D341Med (cell line): ENCODE results near the gene PRKCSH.
A peak's percentile ranks its signal among the peaks of the same experiment; 100 is the strongest.
"Not testable (repeated sequence)": the region's sequence is repeated elsewhere in the genome, so short reads cannot be mapped to it uniquely, and the experiment has no call there.

ENCODE experiments used
- DNase-seq: peaks from one replicate; pipeline ENCODE4 v3.0.0; 2012; ENCODE audit warnings: low spot score

The PRKCSH gene, protein sequence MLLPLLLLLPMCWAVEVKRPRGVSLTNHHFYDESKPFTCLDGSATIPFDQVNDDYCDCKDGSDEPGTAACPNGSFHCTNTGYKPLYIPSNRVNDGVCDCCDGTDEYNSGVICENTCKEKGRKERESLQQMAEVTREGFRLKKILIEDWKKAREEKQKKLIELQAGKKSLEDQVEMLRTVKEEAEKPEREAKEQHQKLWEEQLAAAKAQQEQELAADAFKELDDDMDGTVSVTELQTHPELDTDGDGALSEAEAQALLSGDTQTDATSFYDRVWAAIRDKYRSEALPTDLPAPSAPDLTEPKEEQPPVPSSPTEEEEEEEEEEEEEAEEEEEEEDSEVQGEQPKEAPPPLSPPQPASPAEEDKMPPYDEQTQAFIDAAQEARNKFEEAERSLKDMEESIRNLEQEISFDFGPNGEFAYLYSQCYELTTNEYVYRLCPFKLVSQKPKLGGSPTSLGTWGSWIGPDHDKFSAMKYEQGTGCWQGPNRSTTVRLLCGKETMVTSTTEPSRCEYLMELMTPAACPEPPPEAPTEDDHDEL

DNA sequence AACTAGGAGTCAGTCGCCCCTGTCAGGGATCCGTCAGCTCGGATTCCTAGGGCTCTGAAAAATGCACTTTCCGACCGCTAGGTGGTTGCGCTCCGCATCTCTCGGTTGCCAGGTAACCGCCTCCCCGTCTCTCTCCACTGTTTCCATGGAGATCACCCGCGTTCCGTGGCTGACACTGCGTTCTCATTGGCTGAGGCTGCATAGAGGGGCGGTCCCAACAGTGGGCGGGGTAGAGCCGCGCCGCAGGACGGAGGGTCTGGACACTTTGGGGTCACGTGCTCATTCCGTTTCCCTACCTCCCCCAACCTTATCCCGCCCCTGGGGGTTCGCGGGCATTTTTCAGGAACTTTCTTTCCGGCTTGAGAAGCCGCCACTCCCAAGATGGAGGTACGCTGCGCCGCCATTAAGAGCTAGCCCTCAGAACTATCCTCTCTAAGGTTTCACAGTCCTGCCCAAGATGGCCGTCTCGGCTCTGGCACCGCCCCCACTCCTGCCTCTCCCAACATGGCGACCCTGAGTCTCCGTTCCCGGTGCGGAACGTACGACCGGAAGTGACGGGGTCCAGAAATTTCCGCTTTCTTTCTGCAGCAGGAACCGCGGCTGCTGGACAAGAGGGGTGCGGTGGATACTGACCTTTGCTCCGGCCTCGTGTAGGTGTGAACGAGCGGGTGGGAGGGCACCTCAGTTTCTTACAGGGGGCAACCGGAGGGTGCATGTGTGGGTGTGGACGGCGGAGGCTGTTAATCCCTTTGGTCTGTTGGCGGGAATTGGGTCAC is at the start of gene PRKCSH, which contains the start of gene ODAD3:
TSS of gene PRKCSH (plus strand) at position 579 of the 776 bp plus-strand sequence. CDS start 483 bp downstream, outside the sequence.
TSS of gene ODAD3 (minus strand) at position 65 of the 776 bp plus-strand sequence. CDS start 105 bp downstream, outside the sequence.
- peak; percentile 99 for DNase-seq

DNA sequence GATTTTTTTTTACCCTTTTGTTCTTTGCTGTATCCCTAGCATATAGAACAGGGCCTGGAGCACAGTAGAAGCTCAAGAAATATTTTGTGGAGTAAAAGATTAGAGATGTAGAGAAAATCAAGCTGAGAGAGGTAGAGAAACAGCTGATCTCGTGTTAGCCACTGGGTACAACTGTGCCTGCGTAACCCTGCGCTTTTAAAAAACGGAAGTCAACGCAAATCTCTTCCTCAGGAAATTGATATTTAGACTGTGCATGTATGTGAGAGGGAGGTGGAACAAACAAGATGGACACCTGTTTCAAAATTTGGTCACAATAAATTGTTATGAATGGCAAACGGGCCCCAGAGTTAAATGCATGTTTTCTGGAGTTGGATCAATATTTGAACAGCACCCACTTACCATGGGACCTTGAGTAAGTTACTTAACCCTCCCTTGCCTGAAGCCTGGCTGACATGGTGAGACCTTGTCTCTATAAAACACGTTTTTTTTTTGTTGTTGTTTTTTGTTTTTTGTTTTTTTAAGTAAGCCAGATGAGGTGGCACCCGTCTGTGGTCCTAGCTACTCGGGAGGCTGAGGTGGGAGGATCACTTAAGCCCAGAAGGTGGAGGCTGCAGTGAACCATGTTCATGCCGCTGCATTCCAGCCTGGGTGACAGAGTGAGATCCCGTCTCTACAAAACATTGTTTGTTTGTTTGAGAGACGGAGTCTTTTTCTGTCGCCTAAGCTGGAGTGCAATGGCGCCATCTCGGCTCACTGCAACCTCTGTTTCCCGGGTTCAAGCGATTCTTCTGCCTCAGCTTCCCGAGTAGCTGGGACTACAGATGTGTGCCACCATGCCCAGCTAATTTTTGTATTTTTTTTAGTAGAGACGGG is 48.0 kb upstream of the PRKCSH start:
- no peak for DNase-seq

DNA sequence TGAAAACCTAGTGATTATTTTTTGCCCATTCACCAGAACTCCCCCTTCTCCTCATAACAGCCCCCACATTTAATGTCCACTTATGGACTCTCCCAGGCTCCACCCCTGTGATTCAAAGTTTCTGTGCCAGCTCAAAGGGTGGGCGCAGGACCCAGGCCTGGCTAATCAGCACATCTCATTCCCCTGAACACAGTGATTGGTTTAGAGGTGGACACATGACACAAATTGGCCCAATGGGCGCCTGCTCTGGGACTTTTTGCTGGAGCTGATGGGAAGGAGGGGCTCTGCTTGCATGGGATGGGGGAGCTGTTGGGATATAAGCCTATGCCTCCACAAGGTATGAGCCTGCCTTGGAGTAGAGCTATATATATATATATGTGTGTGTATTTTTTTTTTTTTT is 45.1 kb upstream of the PRKCSH start:
- no peak for DNase-seq

DNA sequence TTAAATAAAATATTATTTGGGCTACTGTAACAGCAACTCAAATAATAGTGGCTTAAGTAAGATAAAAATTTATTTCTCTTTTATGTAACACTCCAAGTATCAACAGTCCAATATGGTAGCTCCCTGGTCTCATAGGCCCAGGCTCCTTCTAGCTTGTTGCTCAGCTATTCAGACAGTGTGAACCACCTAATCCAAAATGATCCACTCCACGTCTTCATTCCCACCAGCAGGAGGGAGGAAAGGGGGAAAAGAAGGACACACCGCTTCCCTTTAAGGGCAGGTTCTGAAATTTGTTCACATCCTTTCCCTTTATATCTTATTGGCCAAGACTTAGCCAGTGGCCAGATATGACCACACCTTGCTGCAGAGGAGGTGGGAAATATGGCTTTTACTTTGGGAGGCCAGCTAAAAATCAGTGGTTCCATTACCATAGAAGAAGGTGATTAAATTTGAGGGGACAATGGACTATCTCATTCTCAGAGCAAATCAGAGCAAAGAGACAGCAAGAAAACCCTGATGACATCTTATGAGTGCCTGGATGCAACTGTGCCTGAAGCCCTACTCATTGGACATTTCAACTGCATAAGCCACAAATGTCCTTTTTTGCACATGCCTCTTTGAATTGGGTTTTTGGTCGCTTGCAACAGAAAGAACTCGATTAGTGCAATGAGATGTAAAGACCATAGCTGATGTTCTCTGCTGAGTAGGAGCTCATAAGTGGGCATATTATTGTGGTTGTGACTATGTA is 44.3 kb upstream of the PRKCSH start:
- no peak for DNase-seq

DNA sequence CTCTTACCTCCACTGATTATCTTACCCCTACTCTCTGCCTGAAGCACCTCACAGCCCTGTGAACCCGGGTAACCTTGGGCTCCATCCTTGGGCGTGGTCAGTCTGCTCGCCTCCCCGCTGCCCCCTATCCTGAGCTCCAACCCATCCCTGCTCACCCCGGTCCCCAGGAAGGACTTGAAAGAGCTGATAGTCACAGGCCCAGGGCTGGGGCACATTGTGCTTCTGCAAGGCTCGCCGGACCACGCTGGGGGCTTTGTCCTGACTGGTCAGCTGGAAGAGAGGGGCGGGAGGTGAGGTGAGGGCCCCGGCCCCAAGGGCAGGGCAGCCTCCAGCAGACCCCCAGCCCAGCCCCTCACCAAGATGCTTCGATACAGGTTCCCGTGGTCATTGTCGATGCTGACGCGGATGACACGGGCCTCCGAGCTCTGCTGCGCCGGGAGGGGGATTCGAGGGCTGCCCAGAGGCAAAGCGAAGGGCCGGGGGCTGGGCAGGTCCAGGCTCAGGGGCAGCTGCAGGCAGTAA is 38.3 kb upstream of the PRKCSH start:
- no peak for DNase-seq

DNA sequence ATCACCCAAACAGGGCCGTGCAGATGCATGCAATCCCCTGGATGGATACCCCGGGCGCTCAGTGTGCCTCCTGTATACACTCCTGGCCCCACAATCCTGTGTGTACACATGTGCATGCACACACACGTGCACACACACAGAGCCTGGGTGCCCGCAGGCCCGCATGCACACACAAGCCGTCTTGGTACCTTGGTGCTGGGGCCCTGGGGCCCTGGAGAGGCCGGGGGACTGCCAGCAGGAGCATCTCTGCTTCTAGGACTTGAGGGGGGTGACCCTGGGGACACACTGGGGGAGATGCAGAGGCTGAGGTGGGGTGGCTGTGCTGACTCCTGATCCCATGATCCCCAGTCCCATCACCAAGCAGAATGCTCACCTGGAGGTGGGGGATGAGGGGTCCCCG is 35.8 kb upstream of the PRKCSH start:
- no peak for DNase-seq

DNA sequence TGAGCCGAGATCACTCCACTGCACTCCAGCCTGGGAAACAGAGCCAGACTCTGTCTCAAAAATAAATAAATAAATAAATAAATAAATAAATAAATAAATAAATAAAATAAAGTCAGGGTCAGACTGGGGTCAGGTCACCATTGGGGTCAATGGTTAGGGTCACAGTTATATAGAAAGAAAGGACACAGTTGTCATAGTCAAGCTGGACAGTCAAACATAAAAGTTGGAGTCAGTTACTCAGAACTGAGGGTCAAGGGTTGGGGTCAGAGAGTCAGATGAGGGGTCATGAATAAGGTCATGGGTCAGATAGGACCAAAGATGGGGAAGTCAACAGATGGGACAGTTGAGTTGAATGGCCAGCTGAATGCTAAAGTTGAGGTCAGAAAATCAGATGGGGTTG is 34.6 kb upstream of the PRKCSH start:
- no peak for DNase-seq

DNA sequence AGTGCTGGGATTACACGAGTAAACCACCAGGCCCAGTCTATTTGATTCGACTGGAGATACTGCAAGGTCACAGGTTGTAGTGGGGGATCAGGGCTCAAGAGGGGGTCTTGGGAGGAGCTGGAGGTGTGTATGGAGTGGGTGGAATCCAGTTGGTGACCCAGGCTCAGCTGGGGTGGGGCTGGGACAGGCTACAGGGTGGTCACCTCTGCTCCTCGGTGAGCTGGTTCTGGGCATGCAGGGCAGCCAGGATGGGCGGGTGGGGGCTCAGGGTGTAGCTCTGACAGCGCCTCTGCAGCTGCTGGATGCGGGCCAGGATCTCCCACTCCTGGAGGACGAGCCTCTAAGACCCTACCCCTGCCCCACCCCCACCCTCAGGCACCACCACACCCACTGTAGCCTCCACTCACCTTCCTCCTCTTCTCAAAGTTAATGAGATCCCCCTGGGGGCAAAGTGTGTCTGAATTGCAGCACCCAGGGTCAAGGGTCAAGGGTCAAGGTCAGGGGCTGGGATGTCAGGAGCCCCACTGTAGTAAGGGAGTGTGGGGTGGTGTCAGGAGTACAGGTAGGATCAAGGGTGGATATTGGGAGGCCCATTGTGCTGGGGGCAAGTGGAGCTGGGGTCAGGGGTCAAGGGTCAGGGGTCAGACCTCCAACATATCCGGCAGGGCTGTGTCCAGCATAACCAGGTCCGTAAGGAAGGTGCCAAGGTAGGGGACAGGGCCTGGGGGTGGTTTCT is 33.5 kb upstream of the PRKCSH start:
- peak; percentile 33 for DNase-seq

DNA sequence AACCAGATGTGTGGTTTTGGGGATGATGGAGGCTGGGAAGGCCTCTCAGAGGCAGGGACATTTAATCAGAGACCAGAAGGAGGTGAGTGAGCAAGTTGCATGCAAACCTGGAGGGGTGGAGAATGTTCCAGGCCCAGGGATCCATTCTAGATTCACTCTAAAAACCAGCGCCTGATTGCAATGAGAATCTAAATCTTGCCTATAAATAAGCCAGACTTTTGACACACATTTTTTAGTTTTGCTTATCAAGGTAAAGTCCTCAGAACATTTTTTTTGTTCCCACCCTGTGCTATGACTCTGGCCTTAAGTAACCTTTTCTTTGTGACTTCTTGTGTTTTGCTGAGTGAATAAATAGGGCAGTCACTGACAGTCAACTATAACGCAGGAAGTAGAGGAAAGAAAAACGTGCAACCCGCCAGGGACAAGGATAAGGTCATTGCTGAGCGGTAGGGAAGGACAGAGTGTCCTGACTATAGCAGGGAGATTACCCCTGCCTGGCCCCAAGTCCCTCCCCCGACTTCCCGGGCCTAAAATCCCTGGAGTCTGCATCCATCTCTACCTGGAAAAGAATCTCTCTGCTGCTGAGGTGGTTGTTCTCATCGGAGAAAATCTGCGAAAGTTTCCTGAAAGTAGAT is 30.7 kb upstream of the PRKCSH start:
- DNase-seq = no peak

DNA sequence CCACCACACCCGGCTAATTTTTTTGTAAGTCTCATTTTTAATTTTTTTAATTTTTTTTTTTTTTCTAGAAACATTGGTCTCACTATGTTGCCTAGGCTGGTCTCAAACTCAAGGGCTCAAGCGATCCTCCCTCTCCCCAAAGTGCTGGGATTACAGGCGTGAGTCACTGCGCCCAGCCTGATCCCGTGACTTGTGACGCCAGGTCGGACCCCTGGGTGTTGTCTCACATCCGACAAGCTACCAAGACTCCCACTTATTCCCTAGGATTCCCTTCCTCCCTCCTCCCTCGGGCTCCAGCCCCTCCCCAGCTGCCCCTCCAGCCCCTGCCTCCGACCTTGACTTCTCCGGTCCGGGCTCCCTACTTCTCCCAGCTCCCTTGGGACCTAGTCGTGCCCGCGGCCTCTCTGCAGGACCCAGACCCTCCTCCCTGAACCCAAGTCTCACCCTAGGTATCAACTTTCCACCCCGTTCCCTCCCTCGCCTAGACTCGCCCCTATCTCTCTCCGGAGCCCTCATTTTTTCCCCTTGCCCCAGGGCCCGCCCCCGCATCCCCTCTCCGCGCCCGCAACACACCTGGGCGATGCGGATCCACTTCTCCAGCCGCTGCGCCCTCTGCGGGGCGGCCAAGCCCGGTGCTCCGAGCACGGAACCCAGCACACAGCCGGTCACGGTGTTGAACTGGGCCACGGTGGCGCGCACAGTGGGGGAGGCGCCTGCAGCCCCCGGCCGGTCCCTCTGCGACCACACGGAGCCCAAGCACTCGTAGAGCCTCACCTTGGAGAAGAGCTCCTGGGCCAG is 29.4 kb upstream of the PRKCSH start:
- DNase-seq = peak; percentile 74

DNA sequence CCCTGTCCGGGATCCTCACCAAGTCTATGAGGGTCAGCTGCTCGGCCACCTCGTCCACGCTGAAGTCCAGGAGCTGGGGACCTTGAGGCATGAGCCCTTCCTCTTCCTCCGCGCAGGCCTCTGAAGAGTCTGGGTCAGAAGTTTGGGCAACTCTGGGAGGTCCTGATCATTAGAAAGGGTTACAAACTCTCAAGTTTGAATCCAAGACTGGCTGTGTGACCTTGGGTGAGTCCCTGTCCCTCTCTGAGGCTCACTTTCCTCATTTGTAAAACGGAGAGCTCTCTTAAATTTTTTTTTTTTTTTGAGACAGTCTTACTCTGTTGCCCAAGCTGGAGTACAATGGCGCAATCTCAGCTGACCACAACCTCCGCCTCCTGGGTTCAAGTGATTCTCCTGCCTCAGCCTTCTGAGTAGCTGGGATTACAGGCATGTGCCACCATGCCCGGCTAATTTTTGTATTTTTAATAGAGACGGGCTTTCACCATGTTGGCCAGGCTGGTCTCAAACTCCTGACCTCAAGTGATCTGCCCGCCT is 28.7 kb upstream of the PRKCSH start:
- DNase-seq = not testable (repeated sequence)

DNA sequence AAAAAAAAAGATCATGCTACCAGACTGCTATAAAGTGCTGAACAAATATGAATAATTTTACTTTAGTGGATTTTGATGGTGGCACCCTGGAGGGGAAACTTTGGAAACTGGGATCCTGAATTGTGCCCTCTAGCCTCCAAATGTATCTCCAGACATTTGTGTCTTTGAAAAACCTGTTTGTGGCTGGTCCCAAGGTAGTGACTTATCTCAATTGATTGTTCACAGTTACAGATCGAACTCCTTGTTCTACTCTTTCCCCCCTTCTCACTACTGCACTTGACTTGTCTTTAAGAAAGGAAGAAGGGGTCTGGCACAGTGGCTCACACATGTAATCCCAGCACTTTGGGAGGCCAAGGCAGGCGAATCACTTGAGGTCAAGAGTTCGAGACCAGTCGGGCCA is 26.8 kb upstream of the PRKCSH start:
- DNase-seq = no peak

DNA sequence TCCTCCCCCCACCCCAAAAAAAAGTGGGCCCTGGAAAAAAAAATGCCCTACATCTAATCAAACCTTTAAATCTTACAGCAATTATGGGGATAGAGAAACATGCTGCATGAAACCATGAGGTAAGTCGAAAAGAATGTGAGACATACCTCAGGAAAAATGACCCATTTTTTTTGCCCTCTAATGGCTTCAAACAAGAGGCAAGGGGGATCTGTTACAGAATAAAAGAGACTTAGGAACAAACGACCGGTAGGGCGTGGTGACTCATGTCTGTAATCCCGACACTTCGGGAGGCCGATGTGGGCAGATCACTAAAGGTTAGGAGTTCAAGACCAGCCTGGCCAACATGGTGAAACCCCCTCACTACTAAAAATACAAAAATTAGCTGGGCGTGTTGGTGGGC is 24.8 kb upstream of the PRKCSH start:
- no peak for DNase-seq

DNA sequence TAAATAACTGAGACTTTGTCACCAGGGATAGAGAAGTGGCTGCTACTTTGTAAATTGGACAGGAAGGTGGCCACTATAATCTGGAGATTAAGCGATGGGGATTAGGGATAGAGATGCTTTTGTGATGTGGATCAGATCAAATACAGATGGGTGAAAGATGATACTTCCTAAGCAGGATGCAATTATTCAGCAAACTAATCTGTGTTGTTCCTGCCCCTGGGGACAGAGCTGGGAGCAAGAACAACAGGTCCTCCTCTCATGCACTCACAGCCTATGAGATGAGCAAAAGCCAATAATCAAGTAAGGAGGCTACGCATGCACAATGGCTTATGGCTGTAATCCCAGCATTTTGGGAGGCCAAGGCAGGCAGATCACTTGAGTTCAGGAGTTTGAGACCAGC is 20.9 kb upstream of the PRKCSH start:
- DNase-seq = peak; percentile 80

DNA sequence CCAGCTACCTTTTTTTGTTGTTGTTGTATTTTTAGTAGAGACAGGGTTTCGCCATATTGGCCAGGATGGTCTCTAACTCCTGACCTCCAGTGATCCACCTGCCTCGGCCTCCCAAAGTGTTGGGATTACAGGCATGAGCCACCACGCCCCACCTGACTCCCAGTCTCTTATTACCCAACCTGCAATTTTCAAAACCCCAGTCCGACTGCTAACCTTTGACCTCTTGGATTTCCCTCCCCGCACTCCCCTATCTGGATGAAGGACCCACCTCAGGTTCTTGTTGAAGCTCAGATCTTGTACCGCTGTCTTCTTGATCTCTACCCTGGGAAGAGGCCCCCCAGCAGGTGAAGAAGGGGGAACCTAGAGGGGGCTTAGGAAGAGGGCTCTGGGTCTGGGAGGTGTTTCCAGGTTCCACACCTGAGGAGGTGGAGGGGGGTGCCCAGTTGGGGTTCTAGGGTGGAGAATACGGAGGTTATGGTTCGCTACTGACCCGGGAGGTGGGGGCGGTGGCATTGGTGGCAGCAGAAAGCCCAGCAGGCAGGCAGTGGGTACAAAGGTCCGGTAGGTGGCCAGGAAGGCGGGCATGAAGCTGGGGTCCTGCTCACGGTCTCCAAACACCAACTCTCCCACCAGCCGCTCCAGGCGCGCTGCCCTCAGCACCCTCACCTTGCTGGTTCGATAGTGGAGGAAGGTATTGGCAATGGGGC is 18.9 kb upstream of the PRKCSH start:
- no peak for DNase-seq

DNA sequence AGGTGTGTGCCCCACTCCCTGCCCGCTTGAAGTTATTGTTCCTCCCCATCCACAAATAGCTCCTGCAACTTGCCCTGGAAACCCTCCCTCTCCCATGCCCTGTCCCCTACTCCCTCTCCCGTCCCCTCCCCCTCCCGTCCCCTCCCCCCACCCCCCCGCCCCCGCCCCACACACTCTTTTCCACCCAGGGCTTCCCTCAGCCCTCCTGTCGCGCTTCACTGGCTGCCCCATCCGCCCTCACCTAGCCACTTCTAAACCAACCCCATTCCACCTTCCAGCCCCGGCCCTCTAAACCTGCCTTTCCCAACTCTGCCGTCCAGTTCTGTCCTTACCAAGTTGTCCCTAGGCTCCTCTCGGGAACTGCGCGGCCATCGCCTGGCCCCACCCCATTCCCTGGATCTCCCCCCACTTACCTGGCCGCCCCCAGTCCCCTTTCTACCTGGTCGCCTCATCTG is 17.3 kb upstream of the PRKCSH start:
- DNase-seq = no peak

DNA sequence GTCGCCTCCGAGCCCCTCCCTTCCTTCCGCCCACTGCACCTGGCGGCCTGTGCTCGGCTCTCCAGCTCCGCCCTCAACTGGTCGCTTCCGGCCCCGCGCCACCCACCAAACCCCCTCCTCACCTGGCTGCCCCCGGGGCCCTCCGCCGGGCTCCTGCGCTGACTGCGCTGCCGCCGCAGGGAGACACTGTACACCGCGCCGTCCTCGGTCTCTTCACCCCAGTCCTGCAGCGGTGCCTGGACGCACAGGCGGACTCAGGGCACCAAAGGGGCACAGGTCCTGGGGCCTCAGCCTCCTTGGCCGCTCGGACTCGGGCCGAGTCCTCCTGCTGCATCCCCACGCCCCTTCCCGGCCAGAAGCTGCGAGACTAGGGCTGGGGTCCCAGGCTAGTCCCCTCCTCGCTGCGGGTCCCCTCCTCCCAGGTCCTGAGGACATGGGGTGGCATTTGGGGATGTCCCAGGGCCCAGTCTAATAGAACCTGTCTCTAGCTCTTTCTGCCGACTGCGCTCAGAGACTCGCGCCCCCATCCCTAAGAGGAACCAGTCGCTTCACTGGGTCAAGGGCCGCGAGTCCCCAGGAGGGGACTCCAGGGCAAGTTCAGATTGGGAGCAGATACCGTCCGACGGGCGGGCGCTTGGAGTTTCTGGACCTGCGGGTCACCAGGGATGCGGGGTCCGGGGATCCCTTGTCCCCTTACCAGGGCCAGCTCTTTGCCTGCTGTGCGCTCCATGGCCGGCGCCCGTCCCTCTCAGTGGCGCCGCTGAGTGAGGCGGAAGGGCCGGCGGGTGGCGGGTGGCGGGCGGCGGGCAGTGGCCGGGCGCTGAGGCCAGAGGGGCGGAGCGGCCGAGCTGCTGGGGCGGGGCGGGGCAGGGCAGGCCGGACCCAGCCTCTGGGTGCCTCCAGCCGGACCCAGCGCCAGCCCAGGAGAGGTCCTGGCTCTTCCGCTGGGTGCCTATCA is 16.6 kb upstream of the PRKCSH start, which contains the start of gene RGL3:
TSS of gene RGL3 (minus strand) at position 766 of the 958 bp plus-strand sequence. CDS start at position 730, 36 bp downstream.
- no peak for DNase-seq
